H1 (cell line): ENCODE results near the gene ARHGEF4.

ENCODE experiments used
- CEBPB ChIP-seq: IDR thresholded peaks from 2 replicates; pipeline ENCODE4 v1.6.1; 2012; ENCODE audit warnings: low read depth, low read length
- CHD2 ChIP-seq: IDR thresholded peaks from 2 replicates; pipeline ENCODE4 v1.6.1; 2012; ENCODE audit warnings: low read length, improper control_type of control experiment
- EP300 ChIP-seq, 2 experiments: IDR thresholded peaks; 1 replicate in 1 of 2; 2 replicates in 1 of 2; pipeline ENCODE4 v1.6.1; 2011 to 2012; ENCODE audit warnings: low read depth in 2 of 2, low read length in 2 of 2, mild to moderate bottlenecking in 2 of 2, borderline replicate concordance in 1 of 2, inconsistent platforms in 1 of 2, moderate library complexity in 1 of 2
- EZH2 ChIP-seq: fragments of 200-600 bp; sonication (generic); IDR thresholded peaks from 2 replicates; pipeline ENCODE4 v1.7.1; 2012; ENCODE audit warnings: low read depth, mild to moderate bottlenecking, moderate library complexity, low read length, inconsistent platforms; ENCODE audit not compliant: severe bottlenecking
- JUND ChIP-seq: IDR thresholded peaks from 2 replicates; pipeline ENCODE4 v1.6.1; 2011; ENCODE audit warnings: mild to moderate bottlenecking, improper control_type of control experiment, low read length
- NANOG ChIP-seq: IDR thresholded peaks from 2 replicates; pipeline ENCODE4 v1.6.1; 2011; ENCODE audit warnings: low read length, low read depth, mild to moderate bottlenecking, inconsistent platforms; ENCODE audit not compliant: insufficient read depth, poor library complexity, severe bottlenecking
- POLR2A ChIP-seq, 2 experiments: IDR thresholded peaks; 1 replicate in 1 of 2; 2 replicates in 1 of 2; pipeline ENCODE4 v1.6.1; 2011; ENCODE audit warnings: low read depth in 2 of 2, low read length in 2 of 2, mild to moderate bottlenecking in 2 of 2; ENCODE audit errors: control extremely low read depth in 1 of 2
- POLR2AphosphoS5 ChIP-seq: IDR thresholded peaks from 2 replicates; pipeline ENCODE4 v1.6.1; 2011; ENCODE audit warnings: low read depth, low read length
- RNF2 ChIP-seq: fragments of 200-900, 300-1000 bp; sonication (generic); IDR thresholded peaks from 2 replicates; pipeline ENCODE4 v1.7.1; 2016; ENCODE audit warnings: borderline replicate concordance, low read depth, mild to moderate bottlenecking, antibody characterized with exemption, low read length; ENCODE audit not compliant: poor library complexity, severe bottlenecking; ENCODE audit errors: missing control alignments
- SIN3A ChIP-seq, 2 experiments: IDR thresholded peaks in 1 of 2; conservative IDR thresholded peaks in 1 of 2; 2 replicates each; pipeline ENCODE4 v1.6.1; 2011 to 2012; ENCODE audit warnings: low read length in 2 of 2, improper control_type of control experiment in 1 of 2, low read depth in 1 of 2, mild to moderate bottlenecking in 1 of 2
- YY1 ChIP-seq: IDR thresholded peaks from 2 replicates; pipeline ENCODE4 v1.6.1; 2011; ENCODE audit warnings: low read depth, mild to moderate bottlenecking, low read length
- TF ChIP-seq, protein P1 (sequence below), 3 experiments: IDR thresholded peaks; 1 replicate in 2 of 3; 2 replicates in 1 of 3; pipeline versions ENCODE4 v1.5.1 to v1.6.1; 2011; ENCODE audit warnings: low read length in 3 of 3, mild to moderate bottlenecking in 3 of 3, inconsistent platforms in 2 of 3, low read depth in 1 of 3, moderate library complexity in 1 of 3; ENCODE audit not compliant: insufficient read depth in 1 of 3; ENCODE audit errors: control extremely low read depth in 1 of 3

DNA sequence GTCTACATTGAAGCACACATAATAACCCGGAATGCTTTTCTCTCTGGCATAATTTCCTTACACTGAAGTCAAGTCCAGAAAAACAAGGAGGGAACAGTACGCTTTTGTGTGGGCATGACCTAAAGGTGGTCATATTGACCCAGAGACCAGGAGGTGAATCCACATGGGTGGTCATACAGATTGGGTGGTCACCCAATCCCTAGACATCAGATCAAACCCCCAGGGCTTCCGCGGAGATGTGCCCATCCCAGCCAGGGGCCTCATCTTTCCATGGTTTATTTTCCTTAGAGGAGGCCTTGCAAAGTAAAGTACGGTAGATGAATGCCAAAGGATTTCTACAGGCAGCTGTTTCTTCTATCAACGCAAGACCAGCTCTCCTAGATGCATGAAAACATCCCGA, 217.8 kb downstream of the ARHGEF4 start:
- TF ChIP-seq, protein P1, sequence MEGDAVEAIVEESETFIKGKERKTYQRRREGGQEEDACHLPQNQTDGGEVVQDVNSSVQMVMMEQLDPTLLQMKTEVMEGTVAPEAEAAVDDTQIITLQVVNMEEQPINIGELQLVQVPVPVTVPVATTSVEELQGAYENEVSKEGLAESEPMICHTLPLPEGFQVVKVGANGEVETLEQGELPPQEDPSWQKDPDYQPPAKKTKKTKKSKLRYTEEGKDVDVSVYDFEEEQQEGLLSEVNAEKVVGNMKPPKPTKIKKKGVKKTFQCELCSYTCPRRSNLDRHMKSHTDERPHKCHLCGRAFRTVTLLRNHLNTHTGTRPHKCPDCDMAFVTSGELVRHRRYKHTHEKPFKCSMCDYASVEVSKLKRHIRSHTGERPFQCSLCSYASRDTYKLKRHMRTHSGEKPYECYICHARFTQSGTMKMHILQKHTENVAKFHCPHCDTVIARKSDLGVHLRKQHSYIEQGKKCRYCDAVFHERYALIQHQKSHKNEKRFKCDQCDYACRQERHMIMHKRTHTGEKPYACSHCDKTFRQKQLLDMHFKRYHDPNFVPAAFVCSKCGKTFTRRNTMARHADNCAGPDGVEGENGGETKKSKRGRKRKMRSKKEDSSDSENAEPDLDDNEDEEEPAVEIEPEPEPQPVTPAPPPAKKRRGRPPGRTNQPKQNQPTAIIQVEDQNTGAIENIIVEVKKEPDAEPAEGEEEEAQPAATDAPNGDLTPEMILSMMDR (IDR thresholded peaks at IDR 0.05; ENCODE audit: control extremely low read depth in 1 of 3, insufficient read depth in 1 of 3, low read depth in 1 of 3, low read length in 3 of 3), result no peak
- TF ChIP-seq EP300 (IDR thresholded peaks at IDR 0.05; ENCODE audit: borderline replicate concordance in 1 of 2, low read depth in 2 of 2, low read length in 2 of 2), result no peak
- no peak for TF ChIP-seq RNF2
- TF ChIP-seq POLR2A (IDR thresholded peaks at IDR 0.05; ENCODE audit: control extremely low read depth in 1 of 2, low read depth in 2 of 2, low read length in 2 of 2), result no peak
- no peak for TF ChIP-seq JUND
- TF ChIP-seq CEBPB, result no peak
- TF ChIP-seq EZH2, result no peak
- no peak for TF ChIP-seq CHD2
- TF ChIP-seq POLR2AphosphoS5, result no peak
- no peak for TF ChIP-seq YY1
- TF ChIP-seq NANOG, result no peak
- TF ChIP-seq SIN3A (conservative IDR thresholded peaks at IDR 0.05 in 1 of 2, IDR thresholded peaks at IDR 0.05 in 1 of 2; ENCODE audit: low read depth in 1 of 2, low read length in 2 of 2), result no peak
